ENCODE results near the gene SAMMSON.

DNA sequence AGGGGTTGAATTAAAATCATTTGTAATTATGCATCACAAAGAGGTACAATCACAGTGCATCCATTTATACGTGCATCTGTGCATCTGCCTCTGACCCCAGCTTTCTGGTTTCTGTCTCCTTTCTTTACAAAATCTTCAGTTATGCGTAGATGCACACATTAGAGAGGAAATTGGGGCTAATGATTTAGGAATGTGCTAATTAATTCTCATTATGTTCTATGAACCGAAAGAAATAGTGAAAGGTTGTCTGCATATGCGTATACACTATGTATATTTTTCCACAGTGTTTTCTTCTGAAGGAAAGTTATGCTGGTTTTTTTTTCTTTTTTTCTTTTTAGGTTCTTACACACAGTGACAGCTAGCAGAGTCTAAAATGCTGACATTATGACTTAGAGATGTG, 71.6 kb downstream of the SAMMSON start:
- TF ChIP-seq ZBTB7A (IDR thresholded peaks at IDR 0.05; ENCODE audit: low read depth) (no peak), FOXM1 (IDR thresholded peaks at IDR 0.05; ENCODE audit: borderline replicate concordance, low read depth) (no peak), EP300 (IDR thresholded peaks at IDR 0.05; ENCODE audit: borderline replicate concordance) (no peak)
- TF ChIP-seq, protein P1, sequence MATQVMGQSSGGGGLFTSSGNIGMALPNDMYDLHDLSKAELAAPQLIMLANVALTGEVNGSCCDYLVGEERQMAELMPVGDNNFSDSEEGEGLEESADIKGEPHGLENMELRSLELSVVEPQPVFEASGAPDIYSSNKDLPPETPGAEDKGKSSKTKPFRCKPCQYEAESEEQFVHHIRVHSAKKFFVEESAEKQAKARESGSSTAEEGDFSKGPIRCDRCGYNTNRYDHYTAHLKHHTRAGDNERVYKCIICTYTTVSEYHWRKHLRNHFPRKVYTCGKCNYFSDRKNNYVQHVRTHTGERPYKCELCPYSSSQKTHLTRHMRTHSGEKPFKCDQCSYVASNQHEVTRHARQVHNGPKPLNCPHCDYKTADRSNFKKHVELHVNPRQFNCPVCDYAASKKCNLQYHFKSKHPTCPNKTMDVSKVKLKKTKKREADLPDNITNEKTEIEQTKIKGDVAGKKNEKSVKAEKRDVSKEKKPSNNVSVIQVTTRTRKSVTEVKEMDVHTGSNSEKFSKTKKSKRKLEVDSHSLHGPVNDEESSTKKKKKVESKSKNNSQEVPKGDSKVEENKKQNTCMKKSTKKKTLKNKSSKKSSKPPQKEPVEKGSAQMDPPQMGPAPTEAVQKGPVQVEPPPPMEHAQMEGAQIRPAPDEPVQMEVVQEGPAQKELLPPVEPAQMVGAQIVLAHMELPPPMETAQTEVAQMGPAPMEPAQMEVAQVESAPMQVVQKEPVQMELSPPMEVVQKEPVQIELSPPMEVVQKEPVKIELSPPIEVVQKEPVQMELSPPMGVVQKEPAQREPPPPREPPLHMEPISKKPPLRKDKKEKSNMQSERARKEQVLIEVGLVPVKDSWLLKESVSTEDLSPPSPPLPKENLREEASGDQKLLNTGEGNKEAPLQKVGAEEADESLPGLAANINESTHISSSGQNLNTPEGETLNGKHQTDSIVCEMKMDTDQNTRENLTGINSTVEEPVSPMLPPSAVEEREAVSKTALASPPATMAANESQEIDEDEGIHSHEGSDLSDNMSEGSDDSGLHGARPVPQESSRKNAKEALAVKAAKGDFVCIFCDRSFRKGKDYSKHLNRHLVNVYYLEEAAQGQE (IDR thresholded peaks at IDR 0.05; ENCODE audit: low read depth) = no peak
- TF ChIP-seq, protein P2, sequence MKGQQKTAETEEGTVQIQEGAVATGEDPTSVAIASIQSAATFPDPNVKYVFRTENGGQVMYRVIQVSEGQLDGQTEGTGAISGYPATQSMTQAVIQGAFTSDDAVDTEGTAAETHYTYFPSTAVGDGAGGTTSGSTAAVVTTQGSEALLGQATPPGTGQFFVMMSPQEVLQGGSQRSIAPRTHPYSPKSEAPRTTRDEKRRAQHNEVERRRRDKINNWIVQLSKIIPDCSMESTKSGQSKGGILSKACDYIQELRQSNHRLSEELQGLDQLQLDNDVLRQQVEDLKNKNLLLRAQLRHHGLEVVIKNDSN (IDR thresholded peaks at IDR 0.05) = no peak

Data from Ishikawa (cell line).